GM23338 (cell line): ENCODE results near the gene GMEB2. TPM values are rescaled to one million over a fixed set of nuclear protein-coding genes. Genes with fewer than 3 reads are reported as not detected.
"Not testable (repeated sequence)": the region's sequence is repeated elsewhere in the genome, so short reads cannot be mapped to it uniquely, and the experiment has no call there.

Source experiments
- ATAC-seq: fragments of 200-7000 bp; cut with Tn5 transposase; 3 replicates; pipeline ENCODE4 v1.9.1; 2020
- DNase-seq: peaks from one replicate; pipeline ENCODE4 v3.0.0-alpha.2; 2015; ENCODE audit warnings: low spot score
- H2AFZ ChIP-seq: fragments of 200-600 bp; sonication (generic); 2 replicates; pipeline ENCODE4 v1.8.0; 2016; ENCODE audit warnings: antibody characterized with exemption, mild to moderate bottlenecking, moderate library complexity
- H3F3A ChIP-seq: fragments of 200-600 bp; sonication (generic); replicated peaks from 2 replicates; pipeline ENCODE4 v1.8.0; 2017; ENCODE audit warnings: antibody characterized with exemption, mixed run types, low read depth
- H3K27ac ChIP-seq: fragments of 200-600 bp; sonication (generic); 2 replicates; pipeline ENCODE4 v1.6.1; 2016; ENCODE audit warnings: low read depth
- H3K27me3 ChIP-seq: fragments of 200-600 bp; sonication (generic); 2 replicates; pipeline ENCODE4 v1.8.0; 2016; ENCODE audit warnings: mild to moderate bottlenecking, mixed run types, moderate library complexity; ENCODE audit not compliant: insufficient read depth
- H3K36me3 ChIP-seq: fragments of 200-600 bp; sonication (generic); 2 replicates; pipeline ENCODE4 v1.8.0; 2016; ENCODE audit warnings: mild to moderate bottlenecking; ENCODE audit not compliant: insufficient read depth
- H3K4me1 ChIP-seq: fragments of 200-600 bp; sonication (generic); 2 replicates; pipeline ENCODE4 v1.8.0; 2016; ENCODE audit warnings: mild to moderate bottlenecking, moderate library complexity; ENCODE audit not compliant: insufficient read depth
- H3K4me2 ChIP-seq: fragments of 200-600 bp; sonication (generic); 2 replicates; pipeline ENCODE4 v1.7.1; 2017; ENCODE audit warnings: mixed run types
- H3K4me3 ChIP-seq: fragments of 200-600 bp; sonication (generic); 2 replicates; pipeline ENCODE4 v1.6.1; 2016; ENCODE audit warnings: mixed run types
- H3K79me2 ChIP-seq: fragments of 200-600 bp; sonication (generic); replicated peaks from 2 replicates; pipeline ENCODE4 v1.8.0; 2017; ENCODE audit warnings: mild to moderate bottlenecking; ENCODE audit not compliant: insufficient read depth
- H3K9me2 ChIP-seq: fragments of 200-600 bp; sonication (generic); 2 replicates; pipeline ENCODE4 v1.8.0; 2017; ENCODE audit not compliant: insufficient read depth
- H4K20me1 ChIP-seq: fragments of 200-600 bp; sonication (generic); replicated peaks from 2 replicates; pipeline ENCODE4 v1.8.0; 2017; ENCODE audit warnings: mild to moderate bottlenecking; ENCODE audit not compliant: insufficient read depth
- H3K27ac Mint-ChIP-seq: 2 replicates; pipeline ENCODE4 v1.8.0; 2020; ENCODE audit warnings: inconsistent platforms, mild to moderate bottlenecking, moderate library complexity, mixed read lengths
- H3K27me3 Mint-ChIP-seq: 3 replicates; pipeline ENCODE4 v1.8.0; 2022; ENCODE audit warnings: low read depth, mild to moderate bottlenecking, moderate library complexity, mixed read lengths, inconsistent platforms; ENCODE audit not compliant: insufficient read depth, poor library complexity
- H3K36me3 Mint-ChIP-seq: 3 replicates; pipeline ENCODE4 v1.8.0; 2021; ENCODE audit warnings: low read depth, mild to moderate bottlenecking, inconsistent platforms, moderate library complexity, mixed read lengths
- H3K4me1 Mint-ChIP-seq: 3 replicates; pipeline ENCODE4 v1.8.0; 2020; ENCODE audit warnings: mild to moderate bottlenecking, inconsistent platforms, mixed read lengths
- H3K4me3 Mint-ChIP-seq: 3 replicates; pipeline ENCODE4 v1.8.0; 2021; ENCODE audit warnings: moderate library complexity, mild to moderate bottlenecking, inconsistent platforms, mixed read lengths
- H3K9me3 Mint-ChIP-seq: 3 replicates; pipeline ENCODE4 v1.8.0; 2020; ENCODE audit warnings: moderate library complexity, mild to moderate bottlenecking, inconsistent platforms, mixed read lengths
- JUNB ChIP-seq: IDR thresholded peaks from one replicate; pipeline ENCODE4 v1.6.1; 2016; ENCODE audit warnings: antibody characterized with exemption; ENCODE audit not compliant: unreplicated experiment
- NANOG ChIP-seq: IDR thresholded peaks from 2 replicates; pipeline ENCODE4 v1.6.1; 2016; ENCODE audit warnings: antibody characterized with exemption, borderline replicate concordance
- POLR2AphosphoS5 ChIP-seq: IDR thresholded peaks from 2 replicates; pipeline ENCODE4 v1.6.1; 2016; ENCODE audit warnings: antibody characterized with exemption, low read depth
- REST ChIP-seq: IDR thresholded peaks from one replicate; pipeline ENCODE4 v1.6.1; 2018; ENCODE audit warnings: antibody characterized with exemption; ENCODE audit not compliant: unreplicated experiment
- polyA plus RNA-seq: library from polyadenylated mRNA; unstranded; fragments of >200 nt; fragmentation: Nextera tagmentation; extraction: Ambion mirVana; gene quantifications from 2 replicates; pipeline ENCODE4 v1.2.1, GENCODE V29; 2016
- total RNA-seq: library from RNA; depleted of rRNA; stranded (reverse); fragments of >200 nt; shearing (Covaris generic); gene quantifications from 2 replicates; pipeline ENCODE4 v1.2.3, GENCODE V29; 2014

Gene GMEB2
- total and polyA plus RNA-seq, 2 experiments from 2014 or later: 4.4 to 20.6 TPM

- TF ChIP-seq REST (no peak), JUNB (no peak)
Observed at GRCh38 chr20:63572071-63572787, 54.7 kb downstream of the GMEB2 start (continued).

GRCh38 chr20:63571087-63571478 is 55.8 kb downstream of the GMEB2 start:
- not testable (repeated sequence) for H3K4me1 ChIP-seq, H3K36me3 ChIP-seq, H4K20me1 ChIP-seq, ATAC-seq, H3K4me1 Mint-ChIP-seq, H3K4me2 ChIP-seq, H3K27me3 ChIP-seq, H3K36me3 Mint-ChIP-seq, H3K79me2 ChIP-seq, H3K9me3 Mint-ChIP-seq, H3K9me2 ChIP-seq, H3F3A ChIP-seq, H3K4me3 Mint-ChIP-seq, DNase-seq, H3K27ac ChIP-seq, H3K27ac Mint-ChIP-seq, H2AFZ ChIP-seq, H3K27me3 Mint-ChIP-seq, H3K4me3 ChIP-seq

GRCh38 chr20:63570281-63571086 is 56.4 kb downstream of the GMEB2 start:
- Histone ChIP-seq H3K4me1 (no peaks in the 10 kb centered on the region; the same call in 1 of the 2 replicates), H3K36me3 (no peaks in the 10 kb centered on the region), H3K27me3 (no peaks in the 10 kb centered on the region), H3K79me2 (no peaks in the 10 kb centered on the region), H3K9me2 (no peaks in the 10 kb centered on the region), H2AFZ (no peak overlapping the region), H3K4me2 (no peak overlapping the region), H4K20me1 (no peaks in the 10 kb centered on the region), H3F3A (0 out of 2 replicates have a peak, but pooled peaks cover 7% of the 10 kb centered on the region), H3K27ac (no peak overlapping the region), H3K4me3 (no peak overlapping the region)
- Mint-ChIP-seq H3K36me3 (no peaks in the 10 kb centered on the region), H3K27ac (no peak overlapping the region), H3K27me3 (no peaks in the 10 kb centered on the region), H3K4me1 (no peaks in the 10 kb centered on the region), H3K9me3 (no peaks in the 10 kb centered on the region), H3K4me3 (no peak overlapping the region)
- ATAC-seq: no peak
- DNase-seq: no peak
- TF ChIP-seq REST (no peak), NANOG (no peak), POLR2AphosphoS5 (no peak)
